ENCODE results near the gene SLC2A9. TPM values are rescaled to one million over a fixed set of nuclear protein-coding genes. Genes with fewer than 3 reads are reported as not detected.

SLC2A9 gene
- total RNA-seq, 1 donor from 2014 or later = 3.1 TPM

DNA sequence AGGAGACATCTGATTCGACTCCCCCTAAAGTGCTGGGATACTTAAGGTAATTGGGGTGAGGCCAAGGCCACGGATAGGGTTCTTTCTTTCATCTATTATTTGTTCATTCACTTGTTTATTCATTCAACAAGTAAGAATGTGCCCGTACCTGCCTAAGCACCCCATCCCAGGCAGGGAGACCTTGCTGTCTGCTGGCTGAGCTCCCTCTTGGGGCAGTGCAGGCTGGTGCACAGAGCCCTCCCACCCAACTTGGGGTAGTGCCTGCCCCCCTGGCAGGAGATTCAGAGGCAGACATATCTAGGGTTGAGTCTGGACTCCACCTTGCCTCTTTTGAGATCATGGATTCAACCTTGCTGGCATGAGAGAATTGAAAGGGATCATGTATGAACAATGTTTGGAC is 144.2 kb downstream of the SLC2A9 start:
- DNase-seq (ENCODE audit: low spot score, unreplicated experiment) = no peak
- Mint-ChIP-seq H3K4me3 (ENCODE audit: low read depth) (no peak overlapping the region), H3K36me3 (ENCODE audit: insufficient read depth) (no peaks in the 10 kb centered on the region), H3K9me3 (ENCODE audit: low read depth) (no peaks in the 10 kb centered on the region), H3K27me3 (peaks cover 5% of the 10 kb centered on the region), H3K4me1 (ENCODE audit: low read depth) (peaks cover 2% of the 10 kb centered on the region), H3K27ac (no peak overlapping the region)
- TF ChIP-seq, protein P1, sequence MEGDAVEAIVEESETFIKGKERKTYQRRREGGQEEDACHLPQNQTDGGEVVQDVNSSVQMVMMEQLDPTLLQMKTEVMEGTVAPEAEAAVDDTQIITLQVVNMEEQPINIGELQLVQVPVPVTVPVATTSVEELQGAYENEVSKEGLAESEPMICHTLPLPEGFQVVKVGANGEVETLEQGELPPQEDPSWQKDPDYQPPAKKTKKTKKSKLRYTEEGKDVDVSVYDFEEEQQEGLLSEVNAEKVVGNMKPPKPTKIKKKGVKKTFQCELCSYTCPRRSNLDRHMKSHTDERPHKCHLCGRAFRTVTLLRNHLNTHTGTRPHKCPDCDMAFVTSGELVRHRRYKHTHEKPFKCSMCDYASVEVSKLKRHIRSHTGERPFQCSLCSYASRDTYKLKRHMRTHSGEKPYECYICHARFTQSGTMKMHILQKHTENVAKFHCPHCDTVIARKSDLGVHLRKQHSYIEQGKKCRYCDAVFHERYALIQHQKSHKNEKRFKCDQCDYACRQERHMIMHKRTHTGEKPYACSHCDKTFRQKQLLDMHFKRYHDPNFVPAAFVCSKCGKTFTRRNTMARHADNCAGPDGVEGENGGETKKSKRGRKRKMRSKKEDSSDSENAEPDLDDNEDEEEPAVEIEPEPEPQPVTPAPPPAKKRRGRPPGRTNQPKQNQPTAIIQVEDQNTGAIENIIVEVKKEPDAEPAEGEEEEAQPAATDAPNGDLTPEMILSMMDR (IDR thresholded peaks at IDR 0.05; ENCODE audit: unreplicated experiment) = no peak

- TF ChIP-seq, protein P1 (IDR thresholded peaks at IDR 0.05; ENCODE audit: unreplicated experiment) = no peak
- no peaks in the 10 kb centered on the region for H3K36me3 Mint-ChIP-seq (ENCODE audit: insufficient read depth)
- no peak overlapping the region for H3K4me3 Mint-ChIP-seq (ENCODE audit: low read depth)
- H3K4me1 Mint-ChIP-seq (ENCODE audit: low read depth) = peaks cover 2% of the 10 kb centered on the region
- no peak overlapping the region for H3K27ac Mint-ChIP-seq
- no peaks in the 10 kb centered on the region for H3K9me3 Mint-ChIP-seq (ENCODE audit: low read depth)
- DNase-seq (ENCODE audit: low spot score, unreplicated experiment) = no peak
- peaks cover 6% of the 10 kb centered on the region for H3K27me3 Mint-ChIP-seq
Observed at GRCh38 chr4:9875516-9875915, 145.8 kb downstream of the SLC2A9 start.

- no peak overlapping the region for H3K4me3 Mint-ChIP-seq (ENCODE audit: low read depth)
- no peak overlapping the region for H3K27ac Mint-ChIP-seq
- no peaks in the 10 kb centered on the region for H3K36me3 Mint-ChIP-seq (ENCODE audit: insufficient read depth)
- H3K9me3 Mint-ChIP-seq (ENCODE audit: low read depth) = no peaks in the 10 kb centered on the region
- peaks cover under 1% of the 10 kb centered on the region for H3K4me1 Mint-ChIP-seq (ENCODE audit: low read depth)
- H3K27me3 Mint-ChIP-seq = peaks cover 8% of the 10 kb centered on the region
- TF ChIP-seq, protein P1 (IDR thresholded peaks at IDR 0.05; ENCODE audit: unreplicated experiment) = no peak
- DNase-seq (ENCODE audit: low spot score, unreplicated experiment) = no peak
Observed at GRCh38 chr4:9874385-9874784, 146.9 kb downstream of the SLC2A9 start.

GRCh38 chr4:9870165-9870790 is 151.0 kb downstream of the SLC2A9 start:
- Mint-ChIP-seq H3K9me3 (ENCODE audit: low read depth) (no peaks in the 10 kb centered on the region), H3K36me3 (ENCODE audit: insufficient read depth) (no peaks in the 10 kb centered on the region), H3K4me1 (ENCODE audit: low read depth) (peaks cover 1% of the 10 kb centered on the region), H3K27ac (no peak overlapping the region), H3K27me3 (peaks cover 3% of the 10 kb centered on the region), H3K4me3 (ENCODE audit: low read depth) (no peak overlapping the region)
- no peak for DNase-seq (ENCODE audit: low spot score, unreplicated experiment)
- TF ChIP-seq, protein P1 (IDR thresholded peaks at IDR 0.05; ENCODE audit: unreplicated experiment) = no peak

DNA sequence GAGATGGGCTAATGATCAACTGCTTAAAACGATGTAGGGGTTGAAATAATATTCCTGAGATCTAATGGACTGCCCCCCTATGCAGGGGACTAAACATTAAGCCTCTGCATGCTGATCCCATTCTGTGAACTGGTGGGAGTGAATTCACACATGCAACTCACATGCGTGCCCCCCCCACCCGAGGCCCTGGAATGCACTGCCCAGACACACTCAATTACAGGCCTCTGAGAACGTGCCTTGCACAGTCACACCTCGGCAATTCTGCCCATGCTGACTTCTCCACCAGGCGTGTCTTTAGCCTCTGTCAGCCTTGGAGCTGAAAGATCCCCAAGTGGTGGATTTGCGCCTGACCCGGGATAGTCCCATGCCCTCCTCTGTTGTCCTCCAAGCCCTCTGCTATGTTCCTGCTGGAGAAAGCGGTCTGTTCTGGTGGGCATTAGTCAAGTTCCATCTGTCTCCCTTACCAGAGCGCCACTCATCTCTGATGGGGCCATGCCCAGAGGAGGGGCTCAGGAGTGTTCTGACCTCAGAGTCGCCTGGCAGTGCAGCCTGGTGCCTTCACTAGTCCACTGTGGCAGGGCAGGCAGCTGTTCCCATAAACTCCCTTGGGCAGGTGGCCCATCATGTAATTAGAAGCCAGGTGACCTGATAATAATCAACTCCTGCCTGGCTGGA is 153.4 kb downstream of the SLC2A9 start:
- H3K4me3 Mint-ChIP-seq (ENCODE audit: low read depth) = no peak overlapping the region
- H3K27ac Mint-ChIP-seq = no peak overlapping the region
- no peaks in the 10 kb centered on the region for H3K36me3 Mint-ChIP-seq (ENCODE audit: insufficient read depth)
- H3K9me3 Mint-ChIP-seq (ENCODE audit: low read depth) = no peaks in the 10 kb centered on the region
- TF ChIP-seq, protein P1 (IDR thresholded peaks at IDR 0.05; ENCODE audit: unreplicated experiment) = no peak
- peaks cover 1% of the 10 kb centered on the region for H3K4me1 Mint-ChIP-seq (ENCODE audit: low read depth)
- peaks cover 3% of the 10 kb centered on the region for H3K27me3 Mint-ChIP-seq
- DNase-seq (ENCODE audit: low spot score, unreplicated experiment) = no peak

Data from progenitor cell of endocrine pancreas (in vitro differentiated cells).